NCI-H1930 (cell line): ENCODE data around the gene MYO18B.

ENCODE experiments used
- DNase-seq, 2 experiments: peaks; one replicate each; lab custom pipeline; 2025; lab: John Stamatoyannopoulos, UW

Gene MYO18B

GRCh38 chr22:25900880-25901279 lies 158.9 kb downstream of the MYO18B start:
- DNase-seq = no peak

GRCh38 chr22:25902402-25902801 lies 160.4 kb downstream of the MYO18B start:
- no peak for DNase-seq

DNA sequence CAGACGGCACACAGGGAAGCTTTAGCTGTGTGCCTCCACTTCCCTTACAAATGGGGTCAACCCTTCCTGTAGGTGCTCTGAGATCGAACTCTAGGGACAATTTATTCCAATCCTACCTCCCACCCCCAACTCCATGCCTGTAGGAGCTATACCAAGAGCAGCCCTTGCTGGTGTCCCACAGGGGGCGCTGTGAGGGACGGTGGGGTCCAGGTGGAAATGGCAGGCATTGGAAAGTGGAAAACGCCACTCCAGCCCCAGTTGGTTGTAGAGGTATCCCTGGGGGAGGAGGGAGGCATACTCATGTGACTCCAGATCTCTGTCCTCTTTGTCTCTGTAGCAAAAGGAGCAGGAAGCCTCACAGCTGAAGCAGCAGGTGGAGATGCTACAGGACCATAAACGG lies 161.3 kb downstream of the MYO18B start:
- DNase-seq = peak; percentile 19 to 44

DNA sequence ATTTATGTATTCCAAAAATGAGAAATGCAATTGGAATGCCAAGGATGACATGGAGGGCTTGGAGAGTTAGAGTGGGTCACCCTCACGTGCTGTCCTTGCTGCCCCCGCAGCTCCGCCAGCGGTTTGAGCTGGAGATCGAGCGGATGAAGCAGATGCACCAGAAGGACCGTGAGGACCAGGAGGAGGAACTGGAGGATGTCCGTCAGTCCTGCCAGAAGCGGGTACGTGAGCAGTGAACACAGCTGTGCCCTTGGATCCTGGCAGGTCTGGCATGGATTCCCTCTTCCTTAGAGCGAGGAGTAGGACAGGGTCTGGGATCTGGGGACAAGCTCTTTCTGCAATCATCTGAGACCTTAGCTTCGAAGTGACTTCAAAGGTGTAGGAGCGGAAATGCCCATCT lies 166.2 kb downstream of the MYO18B start:
- DNase-seq = no peak

GRCh38 chr22:25908755-25909154 lies 166.8 kb downstream of the MYO18B start:
- no peak for DNase-seq

DNA sequence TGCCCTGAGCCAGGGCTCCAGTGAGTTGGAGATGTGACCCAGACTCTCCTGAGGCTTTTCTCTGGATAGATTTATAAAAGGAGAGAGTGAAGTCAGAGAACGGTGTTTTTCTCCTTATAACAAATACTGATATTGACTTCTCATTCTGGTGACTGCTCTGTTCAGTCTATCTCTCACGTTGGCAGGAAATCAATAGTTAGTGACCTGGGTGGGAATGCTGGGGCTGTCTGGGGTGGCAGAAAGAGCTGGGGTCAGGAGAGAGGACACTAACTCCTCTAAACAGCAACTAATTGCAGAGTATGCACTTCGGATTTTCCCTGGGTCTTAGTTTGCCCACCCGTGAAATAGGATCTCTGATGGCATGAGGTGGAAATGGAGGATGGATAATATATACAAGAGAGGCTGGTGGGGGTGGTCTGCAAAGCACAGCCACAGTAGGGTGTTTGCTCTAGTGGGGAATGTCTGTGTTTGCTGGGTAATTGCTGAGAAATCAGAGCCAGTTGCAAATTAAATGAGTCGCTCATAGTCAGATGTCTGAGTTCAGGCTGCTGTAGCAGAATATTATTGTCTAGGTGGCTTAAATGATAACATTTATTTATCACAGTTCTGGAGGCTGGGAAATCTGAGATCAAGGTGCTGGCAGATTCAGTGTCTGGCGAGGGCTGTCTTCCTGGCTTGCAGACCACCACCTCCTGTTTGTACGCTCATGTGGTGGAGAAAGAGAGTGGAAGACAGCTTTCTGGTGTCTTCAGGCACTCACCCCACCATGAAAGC lies 167.8 kb downstream of the MYO18B start:
- DNase-seq = no peak

DNA sequence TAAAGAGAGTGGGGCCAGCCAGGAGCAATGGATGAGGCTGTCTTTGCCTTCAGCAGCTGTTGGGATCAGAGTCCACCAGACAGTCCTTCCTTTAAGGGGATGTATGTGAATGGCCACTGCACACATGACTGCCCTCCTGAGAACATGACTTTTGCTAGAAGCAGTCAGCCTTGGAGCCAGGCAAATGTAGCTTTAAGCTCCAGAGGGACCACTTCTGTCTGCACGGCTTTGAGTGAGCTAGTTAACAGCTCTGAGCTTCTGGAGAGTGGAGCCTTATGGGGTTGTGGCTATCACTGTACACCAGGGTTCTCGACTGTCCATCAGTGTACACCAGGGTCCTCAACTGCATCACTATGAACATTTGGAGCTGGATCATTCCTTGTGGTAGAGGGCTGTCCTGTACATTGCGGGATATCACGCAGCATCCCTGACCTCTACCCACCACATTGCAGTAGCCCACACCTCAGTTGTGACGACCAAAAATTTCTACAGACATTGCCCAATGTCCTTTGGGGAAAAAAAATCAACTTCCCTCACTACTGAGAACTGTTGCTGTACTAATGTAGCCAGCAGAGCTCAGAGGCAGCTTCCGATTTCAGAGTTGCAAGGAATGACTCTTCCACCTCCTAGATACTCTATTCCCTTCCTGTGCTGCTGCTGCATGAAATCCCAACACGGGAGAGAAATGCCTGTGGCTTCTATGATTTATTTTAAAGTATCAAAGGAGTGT lies 169.4 kb downstream of the MYO18B start:
- DNase-seq = no peak

DNA sequence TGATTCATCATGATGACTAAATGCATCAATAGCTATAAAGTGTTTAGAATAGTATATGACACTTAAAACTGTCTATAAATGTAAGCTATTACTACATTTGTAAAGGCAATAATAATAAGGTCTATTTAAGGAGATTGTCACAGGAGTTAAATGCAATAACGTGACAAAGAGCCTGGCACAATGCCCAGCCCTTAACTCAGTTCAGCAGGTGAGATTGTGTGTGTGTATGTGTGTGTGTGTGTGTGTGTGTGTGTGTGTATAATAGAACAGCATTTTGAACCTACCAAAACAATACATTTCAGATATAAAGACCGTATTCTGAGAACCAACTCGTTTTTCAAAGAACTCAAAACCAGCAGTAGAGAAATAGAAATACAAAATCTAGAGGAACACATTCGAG lies 177.5 kb downstream of the MYO18B start:
- DNase-seq = peak; percentile 32 to 71

DNA sequence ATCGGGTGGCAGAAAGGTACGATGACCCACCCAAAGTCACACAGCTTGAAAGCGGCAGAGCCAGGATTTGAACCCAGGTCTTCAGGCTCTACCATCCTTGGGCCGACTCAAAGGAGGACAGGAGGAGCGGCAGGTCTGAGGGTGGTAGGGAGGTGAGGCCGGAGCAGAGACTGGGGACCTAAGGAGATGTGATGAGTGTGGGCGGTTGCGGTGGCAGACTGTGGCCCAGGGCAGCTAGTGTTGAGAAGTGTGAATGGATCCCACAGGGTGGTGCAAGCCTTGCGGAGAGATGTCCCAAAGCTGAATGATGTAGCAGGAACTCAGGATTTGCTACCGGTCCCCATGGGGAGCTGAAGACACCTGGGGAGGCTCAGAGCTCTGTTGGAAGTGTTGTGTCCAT lies 180.2 kb downstream of the MYO18B start:
- no peak for DNase-seq

- no peak for DNase-seq
These were observed 181.9 kb downstream of the MYO18B start for GRCh38 chr22:25923914-25924313.

DNA sequence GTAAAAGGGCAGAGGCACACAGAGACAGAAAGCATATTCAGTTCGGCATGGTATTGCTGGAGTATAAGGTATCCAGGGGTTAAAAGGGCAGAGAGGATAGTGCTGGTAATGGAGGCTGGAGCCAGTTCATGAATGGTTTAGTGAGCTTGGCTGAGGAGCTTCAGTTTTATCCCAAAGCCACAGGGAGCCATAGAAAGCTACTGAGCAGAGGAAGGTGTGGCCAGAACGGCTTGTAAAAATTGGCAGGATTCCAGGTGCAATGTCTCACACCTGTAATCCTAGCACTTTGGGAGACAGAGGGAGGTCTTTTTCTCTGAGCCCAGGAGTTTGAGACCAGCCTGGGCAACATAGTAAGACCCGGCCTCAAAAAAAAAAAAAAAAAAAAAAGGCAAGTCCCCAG lies 186.1 kb downstream of the MYO18B start:
- DNase-seq = no peak

DNA sequence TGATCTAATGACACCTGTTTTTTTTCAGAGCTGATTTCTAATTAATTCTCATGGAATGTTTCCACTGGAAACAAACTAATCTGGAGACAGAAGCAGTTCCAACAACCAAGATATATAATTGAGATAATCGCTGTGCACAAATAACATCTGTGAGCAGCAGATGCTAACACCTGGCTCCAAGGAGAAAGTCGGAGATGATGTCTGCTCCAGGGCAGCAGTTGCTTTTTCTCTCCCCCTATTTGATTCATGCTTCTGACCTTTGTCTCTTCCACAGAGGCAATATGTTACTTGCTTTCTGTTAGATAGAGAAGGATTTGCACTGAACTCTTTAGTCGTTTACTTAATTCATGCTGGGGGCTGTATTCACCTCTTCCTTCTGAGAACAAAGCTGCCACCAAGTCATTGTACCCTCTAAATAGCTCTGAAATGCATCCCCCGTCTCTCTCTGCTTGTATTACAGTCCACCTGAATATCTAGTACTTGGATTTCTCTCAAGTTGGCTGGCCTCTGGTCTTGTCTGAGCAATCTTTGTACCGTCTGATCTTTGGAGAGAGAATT lies 187.4 kb downstream of the MYO18B start:
- no peak for DNase-seq

DNA sequence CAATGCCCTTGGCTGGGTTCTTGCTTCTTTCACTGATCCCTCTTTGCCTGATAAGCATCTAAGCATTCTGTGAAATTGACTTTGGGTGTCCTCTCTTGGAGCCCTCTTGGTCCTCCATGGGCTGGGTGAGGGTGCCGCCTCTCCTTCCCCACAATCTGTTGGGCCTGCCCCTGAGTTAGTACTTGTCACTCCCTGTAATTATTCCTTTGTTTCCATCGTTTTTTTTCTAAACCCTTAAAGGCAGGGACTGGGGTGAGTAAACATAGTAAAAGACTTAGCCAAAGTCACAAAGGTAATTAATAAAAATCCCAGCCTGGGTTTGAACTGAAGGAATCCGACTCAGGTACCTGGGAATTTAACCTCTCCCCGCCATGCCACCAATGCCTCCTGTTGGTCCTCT lies 188.1 kb downstream of the MYO18B start:
- DNase-seq = no peak

- peak; percentile 99 for DNase-seq
These were observed 188.9 kb downstream of the MYO18B start for GRCh38 chr22:25930788-25931310.

DNA sequence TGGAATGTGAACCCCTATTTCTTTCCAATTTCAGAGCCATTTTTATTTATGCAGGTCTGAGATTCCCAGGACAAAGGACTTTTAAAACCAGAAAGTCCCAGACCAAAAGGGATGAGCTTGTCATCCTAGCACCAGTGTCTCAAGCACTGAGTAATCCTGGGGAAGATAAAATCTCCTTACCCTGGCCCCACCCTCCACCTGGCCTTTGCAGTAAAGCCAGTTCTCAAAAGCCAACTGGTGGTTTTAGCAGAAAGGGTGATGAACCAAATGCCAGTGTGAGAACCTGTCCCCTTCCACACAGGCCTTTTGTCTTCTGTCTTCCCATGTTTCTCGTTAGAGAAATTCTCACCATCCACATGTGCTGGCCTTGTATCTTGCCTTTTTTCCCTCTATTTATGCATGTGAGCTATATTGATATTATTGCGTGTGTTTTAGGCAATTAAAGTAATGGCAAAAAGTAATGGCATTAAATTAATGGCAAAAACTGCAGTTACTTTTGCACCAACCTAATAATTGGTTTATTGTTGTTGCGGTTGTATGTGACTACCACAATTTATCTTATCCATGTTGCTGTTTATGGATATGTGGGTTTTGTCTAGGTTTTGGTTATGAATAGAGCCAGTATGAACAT lies 191.3 kb downstream of the MYO18B start:
- DNase-seq = no peak

DNA sequence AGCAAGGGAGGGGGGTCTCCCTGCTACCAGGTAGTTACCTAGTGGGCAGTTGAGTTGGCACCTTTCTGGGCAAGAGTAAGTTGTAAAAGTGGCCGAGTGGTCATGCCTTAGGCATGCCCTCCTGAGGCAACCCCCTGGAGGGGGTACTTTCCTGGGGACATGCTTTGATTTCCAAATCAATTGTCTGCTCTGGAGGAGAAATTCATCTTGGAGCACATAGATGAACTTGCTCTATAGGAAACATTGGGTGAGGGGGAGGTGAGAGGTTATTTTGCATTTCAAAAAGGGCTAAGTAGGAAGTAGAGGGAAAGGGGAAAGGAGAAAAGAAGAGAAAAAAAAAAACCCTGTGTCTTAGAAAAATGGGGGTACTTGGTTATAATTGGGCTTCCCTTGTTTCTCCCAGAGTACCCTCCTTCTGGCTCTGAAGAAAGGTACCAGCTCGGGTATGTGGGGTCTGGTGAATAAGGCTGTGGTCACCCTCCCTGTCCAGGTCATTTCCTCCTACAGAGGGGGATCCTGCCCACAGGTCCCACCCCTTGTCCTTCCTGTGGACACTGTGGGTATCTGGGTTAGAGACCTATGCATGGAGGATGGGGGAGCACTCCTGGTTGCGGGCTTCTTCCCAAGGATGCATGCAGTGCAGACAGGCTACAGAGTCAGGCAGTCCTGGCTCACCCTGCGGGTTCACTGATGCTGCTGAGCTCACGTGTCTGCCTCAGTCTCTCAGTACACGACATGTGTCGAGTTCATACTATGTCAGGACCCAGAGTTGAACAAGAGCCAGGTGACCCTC lies 193.5 kb downstream of the MYO18B start:
- DNase-seq = no peak

GRCh38 chr22:25938151-25938550 lies 196.2 kb downstream of the MYO18B start:
- DNase-seq = no peak

DNA sequence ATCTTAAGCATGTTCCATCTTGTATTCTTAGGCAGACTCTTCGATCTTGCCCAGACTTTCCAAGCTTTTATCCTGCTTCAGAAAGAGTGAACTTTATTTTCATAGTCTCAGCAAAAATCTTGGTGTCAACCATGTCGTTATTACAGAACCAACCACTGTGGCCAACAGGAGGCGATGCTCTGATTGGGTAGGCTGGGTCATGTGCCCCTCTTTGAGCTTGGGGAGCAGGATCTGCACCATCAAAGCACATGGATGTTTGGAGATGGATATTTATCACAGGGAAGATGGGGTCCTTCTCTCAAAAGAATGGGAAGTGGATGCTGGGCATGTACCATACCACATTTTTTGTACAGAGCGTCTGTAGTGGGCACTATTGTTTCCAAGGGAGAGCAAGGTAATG lies 197.4 kb downstream of the MYO18B start:
- no peak for DNase-seq

DNA sequence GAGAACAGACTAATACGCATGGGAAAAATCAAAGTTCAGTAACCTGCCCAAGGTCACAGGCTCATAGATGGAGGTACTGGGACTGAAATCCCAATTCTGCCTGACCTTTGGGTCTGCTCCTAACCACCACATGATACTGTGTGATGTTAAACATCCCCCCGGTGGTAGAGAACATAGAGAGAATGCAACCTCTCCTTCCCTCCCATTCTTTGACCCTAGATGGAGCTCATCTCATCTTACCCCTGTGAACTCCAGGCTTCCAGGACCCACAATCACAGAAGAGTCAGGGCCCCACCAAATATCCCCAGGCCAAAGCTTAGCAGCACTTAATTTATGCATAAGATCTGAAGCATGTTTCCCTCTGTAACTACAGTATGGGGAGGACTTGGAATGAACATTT lies 198.5 kb downstream of the MYO18B start:
- DNase-seq = no peak

GRCh38 chr22:25941365-25941960 lies 199.5 kb downstream of the MYO18B start:
- no peak for DNase-seq

GRCh38 chr22:25942115-25942855 lies 200.3 kb downstream of the MYO18B start:
- DNase-seq = no peak
